ENCODE data around the gene KIF16B. TPM values are rescaled to one million over a fixed set of nuclear protein-coding genes. Genes with fewer than 3 reads are reported as not detected.

Gene KIF16B
- total and polyA plus RNA-seq, 2 of the 8 experiments (the other 6 are each of a cell fraction or from before 2014, with no cell fraction given), result 3.0 to 9.2 TPM

- Histone ChIP-seq H2BK5ac (ENCODE audit: low read depth, low read length) (no peak overlapping the region), H3K4me1 (replicated peaks in 1 of 4; ENCODE audit: control insufficient read depth in 3 of 4, insufficient read depth in 4 of 4, low read length in 3 of 4) (peaks cover 0 to 2% (median 0%) of the 10 kb centered on the region in 4 experiments; a peak in 1 of 7 replicates), H4K5ac (ENCODE audit: insufficient read length, low read depth, low read length) (no peak overlapping the region), H2BK120ac (replicated peaks; ENCODE audit: low read depth, low read length) (no peak overlapping the region), H3K18ac (ENCODE audit: extremely low read depth, low read length) (no peak overlapping the region), H3K14ac (ENCODE audit: insufficient read length) (no peak overlapping the region), H3K4me2 (ENCODE audit: insufficient read depth in 1 of 2, low read depth in 2 of 2, low read length in 2 of 2) (no peak overlapping the region), H4K8ac (ENCODE audit: extremely low read depth, insufficient read depth, low read length) (no peak overlapping the region), H2BK15ac (ENCODE audit: low read length) (no peak overlapping the region), H3K27ac (ENCODE audit: low read depth, low read length) (no peak overlapping the region), H2AK5ac (ENCODE audit: low read depth, low read length) (no peak overlapping the region), H3K27me3 (replicated peaks in 1 of 4; ENCODE audit: control insufficient read depth in 3 of 4, extremely low read depth in 1 of 4, insufficient read depth in 3 of 4, low read length in 3 of 4) (no peaks in the 10 kb centered on the region), H3K56ac (replicated peaks; ENCODE audit: insufficient read length, low read depth, low read length) (no peak overlapping the region), H3K79me1 (ENCODE audit: low read depth, low read length) (no peaks in the 10 kb centered on the region; the same call in 1 of the 2 replicates), H3K23me2 (ENCODE audit: low read depth, low read length) (no peaks in the 10 kb centered on the region), H2BK20ac (ENCODE audit: low read length) (no peak overlapping the region), H2BK12ac (ENCODE audit: low read depth, low read length) (no peak overlapping the region), H3K79me2 (ENCODE audit: control insufficient read depth in 1 of 2, insufficient read depth in 2 of 2, low read length in 2 of 2) (no peaks in the 10 kb centered on the region), H3K36me3 (ENCODE audit: control insufficient read depth in 2 of 4, insufficient read depth in 4 of 4, low read length in 3 of 4) (no peaks in the 10 kb centered on the region), H3K9ac (replicated peaks in 1 of 4; ENCODE audit: extremely low read depth in 1 of 4, low read depth in 3 of 4, low read length in 3 of 4) (no peak overlapping the region), H3K23ac (ENCODE audit: insufficient read length) (no peak overlapping the region), H2AFZ (ENCODE audit: low read length) (no peak overlapping the region), H3K4me3 (ENCODE audit: extremely low read depth in 1 of 4, insufficient read depth in 2 of 4, low read depth in 3 of 4, low read length in 4 of 4) (no peak overlapping the region), H4K20me1 (replicated peaks in 1 of 2; ENCODE audit: control insufficient read depth in 1 of 2, insufficient read depth in 2 of 2, low read length in 2 of 2) (no peaks in the 10 kb centered on the region), H3K9me3 (ENCODE audit: insufficient read depth in 2 of 2, low read depth in 1 of 2, low read length in 1 of 2) (no peaks in the 10 kb centered on the region), H4K91ac (replicated peaks; ENCODE audit: insufficient read length, low read length) (no peak overlapping the region), H3K4ac (replicated peaks; ENCODE audit: insufficient read length, low read depth, low read length) (no peak overlapping the region)
- TF ChIP-seq EGR1 (IDR thresholded peaks at IDR 0.05; ENCODE audit: borderline replicate concordance, low read depth, low read length) (no peak), RAD21 (IDR thresholded peaks at IDR 0.05 in 1 of 2, conservative IDR thresholded peaks at IDR 0.05 in 1 of 2; ENCODE audit: low read depth in 2 of 2, low read length in 2 of 2) (peak; percentile 52 to 59), CEBPB (IDR thresholded peaks at IDR 0.05; ENCODE audit: low read depth, low read length) (no peak)
- TF ChIP-seq, protein P1, sequence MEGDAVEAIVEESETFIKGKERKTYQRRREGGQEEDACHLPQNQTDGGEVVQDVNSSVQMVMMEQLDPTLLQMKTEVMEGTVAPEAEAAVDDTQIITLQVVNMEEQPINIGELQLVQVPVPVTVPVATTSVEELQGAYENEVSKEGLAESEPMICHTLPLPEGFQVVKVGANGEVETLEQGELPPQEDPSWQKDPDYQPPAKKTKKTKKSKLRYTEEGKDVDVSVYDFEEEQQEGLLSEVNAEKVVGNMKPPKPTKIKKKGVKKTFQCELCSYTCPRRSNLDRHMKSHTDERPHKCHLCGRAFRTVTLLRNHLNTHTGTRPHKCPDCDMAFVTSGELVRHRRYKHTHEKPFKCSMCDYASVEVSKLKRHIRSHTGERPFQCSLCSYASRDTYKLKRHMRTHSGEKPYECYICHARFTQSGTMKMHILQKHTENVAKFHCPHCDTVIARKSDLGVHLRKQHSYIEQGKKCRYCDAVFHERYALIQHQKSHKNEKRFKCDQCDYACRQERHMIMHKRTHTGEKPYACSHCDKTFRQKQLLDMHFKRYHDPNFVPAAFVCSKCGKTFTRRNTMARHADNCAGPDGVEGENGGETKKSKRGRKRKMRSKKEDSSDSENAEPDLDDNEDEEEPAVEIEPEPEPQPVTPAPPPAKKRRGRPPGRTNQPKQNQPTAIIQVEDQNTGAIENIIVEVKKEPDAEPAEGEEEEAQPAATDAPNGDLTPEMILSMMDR (IDR thresholded peaks at IDR 0.05; ENCODE audit: control extremely low read depth in 1 of 3, insufficient read depth in 1 of 3, low read depth in 1 of 3, low read length in 3 of 3), result peak in 2 of 3 experiments; percentile 20 to 29; a peak in 2 of 4 replicates
- peak in 1 of 2 experiments; percentile 2 for DNase-seq (ENCODE audit: low read depth in 1 of 2, low spot score in 2 of 2)
- CTCF ChIA-PET (ENCODE audit: partially characterized antibody), result interaction anchor here (0.6 to 3.0 kb wide), 13 partner anchors 11 to 420 kb away, joined by 3 to 12 read pairs (median 3); no protein-coding TSS in a partner anchor
- POLR2A ChIA-PET (ENCODE audit: partially characterized antibody), result no interaction called here
- WGBS, 2 experiments (ENCODE audit: extremely low coverage in 1 of 2, insufficient coverage in 1 of 2, insufficient read length in 1 of 2, insufficient replicate concordance in 2 of 2, low coverage in 1 of 2, low lambda C conversion rate in 2 of 2, missing lambda C conversion rate in 1 of 2), result 85% methylated on average over 5 of the region's 5 CpGs; no CpG with 5 or more reads in 1 of the 2 experiments
- no peak for FAIRE-seq
Observed at GRCh38 chr20:16279320-16279719, 293.9 kb downstream of the KIF16B start.

Data from H1 (cell line).